IPS-18a (cell line): Measurements from ENCODE around the gene PCYOX1L.
"Not testable (repeated sequence)": the region's sequence is repeated elsewhere in the genome, so short reads cannot be mapped to it uniquely, and the experiment has no call there.

Source experiments
- H3K27ac ChIP-seq: one replicate; pipeline ENCODE4 v1.5.1; 2013; ENCODE audit warnings: low read length
- H3K27me3 ChIP-seq: one replicate; pipeline ENCODE4 v1.6.1; 2013; ENCODE audit warnings: mild to moderate bottlenecking, low read length; ENCODE audit not compliant: control insufficient read depth, insufficient read depth
- H3K36me3 ChIP-seq: one replicate; pipeline ENCODE4 v1.6.1; 2013; ENCODE audit warnings: low read depth, low read length; ENCODE audit not compliant: control insufficient read depth
- H3K4me1 ChIP-seq: one replicate; pipeline ENCODE4 v1.6.1; 2013; ENCODE audit warnings: low read depth, low read length; ENCODE audit not compliant: control insufficient read depth
- H3K4me3 ChIP-seq: one replicate; pipeline ENCODE4 v1.5.1; 2013; ENCODE audit warnings: low read length
- H3K9ac ChIP-seq: one replicate; pipeline ENCODE4 v1.6.1; 2013; ENCODE audit warnings: mild to moderate bottlenecking, low read length, moderate library complexity
- H3K9me3 ChIP-seq: one replicate; pipeline ENCODE4 v1.6.1; 2013; ENCODE audit warnings: low read depth, low read length; ENCODE audit not compliant: control insufficient read depth

PCYOX1L gene

GRCh38 chr5:149391076-149391475, 33.2 kb downstream of the PCYOX1L start:
- H3K4me1 ChIP-seq, H3K27ac ChIP-seq, H3K27me3 ChIP-seq, H3K36me3 ChIP-seq, H3K9ac ChIP-seq, H3K4me3 ChIP-seq, H3K9me3 ChIP-seq: not testable (repeated sequence)

- Histone ChIP-seq H3K4me1 (no peaks in the 10 kb centered on the region), H3K9me3 (no peaks in the 10 kb centered on the region)
Measured at GRCh38 chr5:149391524-149391923, 33.7 kb downstream of the PCYOX1L start.

GRCh38 chr5:149392718-149393117, 34.9 kb downstream of the PCYOX1L start:
- no peaks in the 10 kb centered on the region for H3K4me1 ChIP-seq
- no peaks in the 10 kb centered on the region for H3K36me3 ChIP-seq

More at GRCh38 chr5:149391524-149391923, 33.7 kb downstream of the PCYOX1L start:
- H3K9ac ChIP-seq = no peak overlapping the region
- no peak overlapping the region for H3K27ac ChIP-seq
- no peaks in the 10 kb centered on the region for H3K36me3 ChIP-seq
- no peaks in the 10 kb centered on the region for H3K27me3 ChIP-seq
- H3K4me3 ChIP-seq = no peak overlapping the region

GRCh38 chr5:149394996-149395395, 37.1 kb downstream of the PCYOX1L start:
- not testable (repeated sequence) for H3K4me1 ChIP-seq, H3K9ac ChIP-seq, H3K9me3 ChIP-seq, H3K36me3 ChIP-seq, H3K27me3 ChIP-seq, H3K4me3 ChIP-seq, H3K27ac ChIP-seq

More at GRCh38 chr5:149392718-149393117, 34.9 kb downstream of the PCYOX1L start:
- H3K27ac ChIP-seq = no peak overlapping the region
- H3K9me3 ChIP-seq = no peaks in the 10 kb centered on the region
- H3K9ac ChIP-seq = no peak overlapping the region
- no peaks in the 10 kb centered on the region for H3K27me3 ChIP-seq
- no peak overlapping the region for H3K4me3 ChIP-seq

GRCh38 chr5:149397530-149397929, 39.7 kb downstream of the PCYOX1L start:
- Histone ChIP-seq H3K9me3 (no peaks in the 10 kb centered on the region), H3K27me3 (no peaks in the 10 kb centered on the region), H3K4me1 (no peaks in the 10 kb centered on the region), H3K9ac (no peak overlapping the region), H3K36me3 (no peaks in the 10 kb centered on the region), H3K4me3 (no peak overlapping the region), H3K27ac (no peak overlapping the region)

GRCh38 chr5:149398747-149399266, 41.0 kb downstream of the PCYOX1L start:
- not testable (repeated sequence) for H3K9me3 ChIP-seq, H3K9ac ChIP-seq, H3K4me3 ChIP-seq, H3K36me3 ChIP-seq, H3K27ac ChIP-seq, H3K27me3 ChIP-seq, H3K4me1 ChIP-seq

- H3K27me3 ChIP-seq = no peaks in the 10 kb centered on the region
- no peaks in the 10 kb centered on the region for H3K9me3 ChIP-seq
- H3K9ac ChIP-seq = no peak overlapping the region
- no peaks in the 10 kb centered on the region for H3K4me1 ChIP-seq
- no peak overlapping the region for H3K4me3 ChIP-seq
- no peaks in the 10 kb centered on the region for H3K36me3 ChIP-seq
- H3K27ac ChIP-seq = no peak overlapping the region
Measured at GRCh38 chr5:149399775-149400174, 41.9 kb downstream of the PCYOX1L start.

GRCh38 chr5:149400304-149400703, 42.5 kb downstream of the PCYOX1L start:
- Histone ChIP-seq H3K4me1 (no peaks in the 10 kb centered on the region), H3K27me3 (no peaks in the 10 kb centered on the region), H3K36me3 (no peaks in the 10 kb centered on the region), H3K9me3 (no peaks in the 10 kb centered on the region), H3K9ac (no peak overlapping the region), H3K27ac (no peak overlapping the region), H3K4me3 (no peak overlapping the region)

GRCh38 chr5:149401051-149401450, 43.2 kb downstream of the PCYOX1L start:
- no peak overlapping the region for H3K4me3 ChIP-seq
- H3K36me3 ChIP-seq = no peaks in the 10 kb centered on the region
- H3K27ac ChIP-seq = no peak overlapping the region
- H3K27me3 ChIP-seq = no peaks in the 10 kb centered on the region
- peaks cover under 1% of the 10 kb centered on the region for H3K4me1 ChIP-seq
- no peak overlapping the region for H3K9ac ChIP-seq
- no peaks in the 10 kb centered on the region for H3K9me3 ChIP-seq

GRCh38 chr5:149402291-149402690, 44.4 kb downstream of the PCYOX1L start:
- Histone ChIP-seq H3K9ac (no peak overlapping the region), H3K4me3 (no peak overlapping the region), H3K4me1 (peaks cover 10% of the 10 kb centered on the region), H3K36me3 (no peaks in the 10 kb centered on the region), H3K9me3 (no peaks in the 10 kb centered on the region), H3K27ac (no peak overlapping the region), H3K27me3 (no peaks in the 10 kb centered on the region)

GRCh38 chr5:149403923-149404745, 46.3 kb downstream of the PCYOX1L start:
- H3K9me3 ChIP-seq = no peaks in the 10 kb centered on the region
- H3K9ac ChIP-seq = no peak overlapping the region
- H3K4me1 ChIP-seq = peaks cover 10% of the 10 kb centered on the region
- H3K27me3 ChIP-seq = no peaks in the 10 kb centered on the region
- H3K36me3 ChIP-seq = no peaks in the 10 kb centered on the region
- H3K4me3 ChIP-seq = no peak overlapping the region
- no peak overlapping the region for H3K27ac ChIP-seq
